WI38 (cell line): ENCODE results near the gene SLC38A9.

ENCODE experiments used
- H3K4me3 ChIP-seq: 2 replicates; pipeline ENCODE4 v1.5.1; 2011; ENCODE audit warnings: low read depth, mild to moderate bottlenecking, control low read depth, low read length
- TF ChIP-seq, protein P1 (sequence below): IDR thresholded peaks from 2 replicates; pipeline ENCODE4 v1.5.1; 2012; ENCODE audit warnings: low read depth, mild to moderate bottlenecking, control low read depth, low read length

The SLC38A9 gene

DNA sequence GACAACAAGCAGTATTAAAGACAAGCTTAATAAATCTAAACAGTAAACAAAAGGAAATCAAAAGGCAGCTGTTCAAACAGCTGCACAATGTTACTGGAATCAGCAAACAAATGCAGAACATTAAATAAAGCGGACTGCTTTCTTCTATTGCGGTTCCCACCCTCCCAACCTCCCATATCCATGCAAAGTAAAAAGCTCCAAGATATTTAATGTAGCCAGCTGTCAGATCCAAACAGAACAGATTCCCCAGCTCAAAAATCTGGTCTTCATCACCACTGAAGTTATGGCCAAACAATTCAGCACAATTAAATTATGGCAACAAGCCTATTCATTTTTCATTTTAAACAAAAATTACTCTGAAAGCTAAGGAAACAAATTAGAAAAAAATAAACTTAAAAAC, 75.9 kb downstream of the SLC38A9 start:
- TF ChIP-seq, protein P1, sequence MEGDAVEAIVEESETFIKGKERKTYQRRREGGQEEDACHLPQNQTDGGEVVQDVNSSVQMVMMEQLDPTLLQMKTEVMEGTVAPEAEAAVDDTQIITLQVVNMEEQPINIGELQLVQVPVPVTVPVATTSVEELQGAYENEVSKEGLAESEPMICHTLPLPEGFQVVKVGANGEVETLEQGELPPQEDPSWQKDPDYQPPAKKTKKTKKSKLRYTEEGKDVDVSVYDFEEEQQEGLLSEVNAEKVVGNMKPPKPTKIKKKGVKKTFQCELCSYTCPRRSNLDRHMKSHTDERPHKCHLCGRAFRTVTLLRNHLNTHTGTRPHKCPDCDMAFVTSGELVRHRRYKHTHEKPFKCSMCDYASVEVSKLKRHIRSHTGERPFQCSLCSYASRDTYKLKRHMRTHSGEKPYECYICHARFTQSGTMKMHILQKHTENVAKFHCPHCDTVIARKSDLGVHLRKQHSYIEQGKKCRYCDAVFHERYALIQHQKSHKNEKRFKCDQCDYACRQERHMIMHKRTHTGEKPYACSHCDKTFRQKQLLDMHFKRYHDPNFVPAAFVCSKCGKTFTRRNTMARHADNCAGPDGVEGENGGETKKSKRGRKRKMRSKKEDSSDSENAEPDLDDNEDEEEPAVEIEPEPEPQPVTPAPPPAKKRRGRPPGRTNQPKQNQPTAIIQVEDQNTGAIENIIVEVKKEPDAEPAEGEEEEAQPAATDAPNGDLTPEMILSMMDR: no peak
- H3K4me3 ChIP-seq: no peak overlapping the region

DNA sequence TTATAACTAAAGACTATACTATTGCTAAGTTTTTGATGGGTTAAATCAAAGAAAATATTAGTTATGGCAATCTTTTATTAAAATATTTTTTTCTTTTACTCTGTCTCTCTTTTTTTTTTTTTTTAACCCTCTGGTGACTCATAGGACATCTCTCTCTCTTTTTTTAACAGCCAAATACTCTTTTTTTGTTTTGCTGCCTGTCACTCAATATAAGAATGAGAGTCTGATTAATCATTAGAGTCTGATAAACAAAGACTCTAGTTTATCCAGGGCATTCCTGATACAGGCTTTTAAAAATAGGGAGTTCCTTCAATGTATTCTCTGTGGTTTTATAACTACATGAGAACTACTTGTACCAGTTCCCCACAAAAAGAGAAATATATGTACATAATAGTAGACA, 77.3 kb downstream of the SLC38A9 start:
- H3K4me3 ChIP-seq: no peak overlapping the region
- TF ChIP-seq, protein P1: no peak

DNA sequence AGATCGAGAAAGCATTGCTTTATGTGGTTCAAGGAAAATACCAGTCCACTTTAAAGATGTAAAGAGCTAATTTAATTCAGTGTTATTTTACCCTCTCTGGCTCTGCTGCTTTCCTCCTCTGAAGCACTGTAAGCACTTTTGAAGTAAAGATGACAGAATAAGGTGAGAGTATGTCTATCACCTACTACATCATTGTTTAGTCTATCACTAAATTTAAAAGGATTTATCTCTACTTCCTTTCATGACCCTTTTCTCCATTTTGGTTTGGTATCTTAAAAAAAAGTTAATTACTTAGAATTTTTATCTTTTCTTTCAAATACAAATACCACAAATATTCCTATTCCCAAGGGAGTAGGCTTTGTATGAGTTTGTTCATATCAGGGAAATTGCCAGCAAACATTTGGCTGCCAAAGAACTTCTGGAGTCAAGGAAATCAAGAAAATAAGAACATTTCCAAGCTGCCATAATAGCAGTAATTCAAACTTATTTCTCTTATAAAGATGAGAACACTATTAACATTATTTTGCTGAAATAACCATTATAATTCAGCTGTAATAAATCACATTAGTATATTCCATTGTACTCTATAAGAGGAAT, 77.8 kb downstream of the SLC38A9 start:
- TF ChIP-seq, protein P1: no peak

DNA sequence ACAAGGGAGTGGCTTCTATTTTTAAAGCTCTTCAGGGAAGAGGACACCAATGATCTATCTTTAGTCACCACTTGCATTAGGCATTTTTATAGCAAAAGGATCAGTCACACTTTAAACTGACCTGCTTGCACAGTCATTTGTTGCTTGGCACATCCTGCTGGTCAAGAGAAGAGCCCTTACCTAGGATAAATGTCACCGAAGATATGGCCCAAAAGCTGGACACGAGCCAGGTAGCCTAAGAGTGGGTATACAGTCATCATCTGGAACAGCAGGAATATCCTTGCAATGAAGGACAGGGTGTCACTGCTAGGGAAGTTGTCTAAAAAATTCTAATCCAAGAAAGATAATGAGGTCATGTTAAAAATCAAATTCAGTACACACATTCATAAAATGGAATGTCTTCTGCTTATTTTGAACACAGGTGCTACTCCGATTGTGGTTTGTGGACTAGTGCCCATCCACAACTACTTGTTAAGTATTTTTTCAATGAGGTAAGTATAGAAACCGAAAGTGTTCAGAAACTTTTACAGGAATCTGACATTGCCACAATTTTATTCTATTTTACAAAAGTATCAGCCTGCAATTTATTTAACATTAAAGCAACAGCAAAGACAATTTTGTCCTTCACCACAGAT, 78.4 kb downstream of the SLC38A9 start:
- H3K4me3 ChIP-seq: no peak overlapping the region
- TF ChIP-seq, protein P1: no peak

More for the DNA sequence above, 77.8 kb downstream of the SLC38A9 start:
- no peak overlapping the region for H3K4me3 ChIP-seq

DNA sequence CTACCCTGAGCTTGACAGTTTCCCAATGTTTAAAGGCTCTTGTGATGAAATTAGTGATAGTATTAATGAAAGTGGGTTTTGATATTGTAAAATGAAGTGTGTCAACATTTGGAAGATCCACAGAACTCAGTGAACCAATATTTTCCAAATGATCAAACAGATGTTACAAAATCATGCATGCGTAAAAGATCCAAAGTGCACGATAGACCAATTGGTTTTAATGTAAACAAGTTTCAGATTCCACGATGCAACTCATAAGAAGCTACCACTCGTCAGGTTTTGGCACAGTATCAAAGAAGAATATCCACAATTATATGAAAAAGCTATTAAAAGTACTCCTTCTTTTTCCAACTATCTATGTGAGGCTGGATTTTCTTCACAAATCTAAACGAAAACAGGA, 82.3 kb downstream of the SLC38A9 start:
- TF ChIP-seq, protein P1: no peak
- no peak overlapping the region for H3K4me3 ChIP-seq

DNA sequence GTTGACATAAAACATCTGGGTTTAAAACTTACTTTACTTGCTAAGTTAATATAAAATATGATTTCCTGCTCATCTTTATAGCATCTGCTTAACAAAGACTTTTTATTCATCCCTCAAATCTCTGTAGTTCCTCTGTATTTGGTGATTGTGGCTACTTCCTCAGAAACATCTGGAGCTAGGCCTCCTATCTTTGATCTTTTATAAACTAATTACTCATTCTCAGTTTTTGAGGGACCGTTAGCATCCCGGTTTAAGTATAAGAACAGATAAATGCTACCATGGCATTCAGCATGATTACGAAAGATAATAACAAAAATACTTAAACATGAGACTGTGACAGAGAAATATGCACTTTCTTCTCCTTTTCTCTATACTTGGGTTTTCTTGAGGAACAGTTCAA, 85.3 kb downstream of the SLC38A9 start:
- H3K4me3 ChIP-seq: no peak overlapping the region
- TF ChIP-seq, protein P1: no peak

DNA sequence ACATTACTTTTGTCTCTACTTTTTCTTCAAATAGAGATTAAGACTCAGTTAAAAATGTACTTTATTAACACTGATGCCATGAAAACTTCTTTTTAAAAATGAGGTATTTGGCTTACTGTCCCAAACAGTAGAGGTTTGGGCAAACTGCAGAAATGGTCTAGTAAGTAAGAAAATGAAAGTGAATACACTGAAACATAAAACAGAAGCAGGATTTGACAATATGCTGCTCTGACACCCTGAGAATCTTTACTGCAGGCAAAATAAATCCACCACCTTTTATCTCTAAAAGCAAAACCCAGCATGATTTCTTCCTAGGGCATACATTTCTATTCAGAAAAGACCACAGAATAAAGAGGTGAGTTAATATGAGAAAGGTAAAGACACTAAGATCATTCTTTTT, 86.2 kb downstream of the SLC38A9 start:
- no peak overlapping the region for H3K4me3 ChIP-seq
- TF ChIP-seq, protein P1: no peak
